ENCODE measurements around the gene MRTFA. TPM values are rescaled to one million over a fixed set of nuclear protein-coding genes. Genes with fewer than 3 reads are reported as not detected.
"Not testable (repeated sequence)": the region's sequence is repeated elsewhere in the genome, so short reads cannot be mapped to it uniquely, and the experiment has no call there.

The MRTFA gene
- polyA plus RNA-seq, 3 donors from 2014 or later, result 5.0 to 23.5 (median 7.3) TPM

DNA sequence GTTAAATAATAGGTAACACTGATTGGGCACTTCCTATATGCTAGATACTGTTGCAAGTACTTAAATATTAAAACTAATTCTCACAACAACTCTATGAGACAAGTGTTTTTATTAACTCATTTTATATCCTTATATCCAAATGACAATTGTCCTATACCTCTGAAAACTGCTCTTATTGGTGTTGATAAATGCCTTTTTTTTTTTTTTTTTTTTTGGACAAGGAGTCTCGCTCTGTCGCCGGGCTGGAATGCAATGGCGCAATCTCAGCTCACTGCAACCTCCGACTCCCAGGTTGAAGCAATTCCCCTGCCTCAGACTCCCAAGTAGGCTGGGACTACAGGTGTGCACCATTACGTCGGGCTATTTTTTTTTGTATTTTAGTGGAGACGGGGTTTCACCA lies 41.6 kb downstream of the MRTFA start:
- H3K4me3 Mint-ChIP-seq, result no peak overlapping the region
- DNase-seq, result no peak
- no peak overlapping the region for H3K27ac Mint-ChIP-seq
- H3K4me1 Mint-ChIP-seq, result peaks cover 37 to 65% of the 10 kb centered on the region in 2 donors
- H3K36me3 Mint-ChIP-seq, result no peaks in the 10 kb centered on the region
- no peaks in the 10 kb centered on the region for H3K9me3 Mint-ChIP-seq
- H3K27me3 Mint-ChIP-seq (ENCODE audit: low read depth in 3 of 3), result no peaks in the 10 kb centered on the region

GRCh38 chr22:40594346-40594745 lies 42.2 kb downstream of the MRTFA start:
- H3K36me3 Mint-ChIP-seq, result no peaks in the 10 kb centered on the region
- no peaks in the 10 kb centered on the region for H3K27me3 Mint-ChIP-seq (ENCODE audit: low read depth in 3 of 3)
- no peak overlapping the region for H3K4me3 Mint-ChIP-seq
- no peak for DNase-seq
- H3K4me1 Mint-ChIP-seq, result peaks cover 35 to 59% of the 10 kb centered on the region in 2 donors
- peak overlapping the region in 1 of 6 donors; percentile 1 for H3K27ac Mint-ChIP-seq
- H3K9me3 Mint-ChIP-seq, result no peaks in the 10 kb centered on the region

DNA sequence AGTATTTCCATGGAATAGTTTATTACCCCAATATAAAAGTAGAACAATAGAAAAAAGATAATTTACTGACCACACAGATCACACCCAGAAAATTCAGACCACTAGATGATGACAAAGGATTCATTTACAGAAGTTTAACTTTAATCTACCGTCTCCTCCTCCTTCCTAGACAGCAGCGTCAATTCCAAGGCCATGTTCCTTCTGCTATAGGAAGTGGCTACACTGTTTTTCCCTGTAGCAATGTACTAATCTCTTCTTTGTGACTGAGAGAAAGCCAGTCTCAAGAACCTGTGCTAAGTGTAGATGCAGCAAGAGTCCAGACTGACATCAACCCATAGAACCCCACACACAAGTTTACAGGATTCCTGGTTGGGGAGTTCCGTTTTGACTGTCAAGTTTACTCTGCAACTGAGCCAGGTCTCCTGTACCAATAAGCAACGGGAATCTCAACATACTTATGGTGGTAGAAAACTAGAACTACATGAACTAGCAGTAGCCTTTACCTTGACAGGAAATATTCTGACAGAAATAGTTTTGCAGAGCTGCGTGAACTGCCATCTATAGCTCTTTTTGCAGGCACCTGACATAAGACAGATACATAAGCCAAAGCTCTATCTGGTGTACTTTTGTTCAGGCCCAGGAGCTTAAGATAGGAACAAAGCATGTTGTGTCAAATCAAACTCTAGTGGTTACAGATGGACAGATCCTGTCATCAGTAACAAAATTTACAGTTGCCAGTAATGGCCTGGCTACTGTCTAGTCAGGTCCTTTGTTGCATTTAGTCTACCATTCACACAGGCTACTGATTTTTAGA lies 42.9 kb downstream of the MRTFA start:
- H3K9me3 Mint-ChIP-seq, result no peaks in the 10 kb centered on the region
- H3K27me3 Mint-ChIP-seq (ENCODE audit: low read depth in 3 of 3), result no peaks in the 10 kb centered on the region
- peaks cover 34 to 59% of the 10 kb centered on the region in 2 donors for H3K4me1 Mint-ChIP-seq
- H3K36me3 Mint-ChIP-seq, result no peaks in the 10 kb centered on the region
- H3K4me3 Mint-ChIP-seq, result no peak overlapping the region
- no peak for DNase-seq
- peak overlapping the region in 2 of 6 donors; percentile 14 to 43 for H3K27ac Mint-ChIP-seq

- H3K4me3 Mint-ChIP-seq, result no peak overlapping the region
- no peaks in the 10 kb centered on the region for H3K27me3 Mint-ChIP-seq (ENCODE audit: low read depth in 3 of 3)
- H3K9me3 Mint-ChIP-seq, result no peaks in the 10 kb centered on the region
- DNase-seq, result no peak
- peak overlapping the region in 1 of 6 donors; percentile 3 for H3K27ac Mint-ChIP-seq
- peaks cover 36 to 62% of the 10 kb centered on the region in 2 donors for H3K4me1 Mint-ChIP-seq
- no peaks in the 10 kb centered on the region for H3K36me3 Mint-ChIP-seq
Measured at GRCh38 chr22:40592352-40593113, 44.0 kb downstream of the MRTFA start.

- H3K9me3 Mint-ChIP-seq, result no peaks in the 10 kb centered on the region
- peaks cover 0 to 4% (median 3%) of the 10 kb centered on the region in 3 donors for H3K36me3 Mint-ChIP-seq
- no peak overlapping the region for H3K4me3 Mint-ChIP-seq
- H3K27me3 Mint-ChIP-seq (ENCODE audit: low read depth in 3 of 3), result no peaks in the 10 kb centered on the region
- no peak for DNase-seq
- H3K27ac Mint-ChIP-seq, result no peak overlapping the region
- peaks cover 23 to 58% of the 10 kb centered on the region in 2 donors for H3K4me1 Mint-ChIP-seq
Measured at GRCh38 chr22:40588726-40589125, 47.8 kb downstream of the MRTFA start.

DNA sequence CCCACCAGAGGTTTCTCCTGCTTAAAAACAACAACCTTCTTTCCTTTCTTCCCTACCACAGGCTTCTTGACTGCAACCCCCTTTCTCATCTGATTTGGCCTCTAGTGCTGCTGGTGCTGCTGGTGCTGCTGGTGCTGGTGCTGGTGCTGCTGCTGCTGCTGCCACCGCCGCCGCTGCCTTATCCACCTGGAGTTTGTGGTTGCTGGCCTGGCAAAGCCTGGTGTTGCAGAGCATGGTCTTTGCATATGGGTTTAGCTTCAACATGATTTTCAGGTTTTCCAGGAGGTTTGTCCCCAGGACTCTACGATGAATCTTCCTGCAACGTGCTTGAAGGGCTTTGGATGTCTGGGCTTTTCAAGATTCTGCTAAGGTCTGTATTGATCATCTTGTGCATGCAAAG lies 49.7 kb downstream of the MRTFA start:
- Mint-ChIP-seq H3K36me3 (peaks cover 0 to 4% (median 3%) of the 10 kb centered on the region in 3 donors), H3K27me3 (ENCODE audit: low read depth in 3 of 3) (no peaks in the 10 kb centered on the region), H3K4me1 (peaks cover 13 to 51% of the 10 kb centered on the region in 2 donors), H3K27ac (peak overlapping the region in 2 of 6 donors; percentile 21 to 45), H3K9me3 (no peaks in the 10 kb centered on the region), H3K4me3 (no peak overlapping the region)
- DNase-seq, result no peak

GRCh38 chr22:40585310-40585751 lies 51.2 kb downstream of the MRTFA start:
- Mint-ChIP-seq H3K36me3 (peaks cover 0 to 4% (median 3%) of the 10 kb centered on the region in 3 donors), H3K4me1 (peaks cover 8 to 48% of the 10 kb centered on the region in 2 donors), H3K27me3 (ENCODE audit: low read depth in 3 of 3) (no peaks in the 10 kb centered on the region), H3K27ac (peak overlapping the region in 1 of 6 donors; percentile 20), H3K4me3 (no peak overlapping the region), H3K9me3 (no peaks in the 10 kb centered on the region)
- DNase-seq, result no peak

GRCh38 chr22:40584766-40585165 lies 51.8 kb downstream of the MRTFA start:
- not testable (repeated sequence) for H3K36me3 Mint-ChIP-seq; DNase-seq; H3K27me3 Mint-ChIP-seq (ENCODE audit: low read depth in 3 of 3); H3K9me3 Mint-ChIP-seq; H3K4me3 Mint-ChIP-seq; H3K27ac Mint-ChIP-seq
- peaks cover 8 to 48% of the 10 kb centered on the region in 2 donors for H3K4me1 Mint-ChIP-seq

DNA sequence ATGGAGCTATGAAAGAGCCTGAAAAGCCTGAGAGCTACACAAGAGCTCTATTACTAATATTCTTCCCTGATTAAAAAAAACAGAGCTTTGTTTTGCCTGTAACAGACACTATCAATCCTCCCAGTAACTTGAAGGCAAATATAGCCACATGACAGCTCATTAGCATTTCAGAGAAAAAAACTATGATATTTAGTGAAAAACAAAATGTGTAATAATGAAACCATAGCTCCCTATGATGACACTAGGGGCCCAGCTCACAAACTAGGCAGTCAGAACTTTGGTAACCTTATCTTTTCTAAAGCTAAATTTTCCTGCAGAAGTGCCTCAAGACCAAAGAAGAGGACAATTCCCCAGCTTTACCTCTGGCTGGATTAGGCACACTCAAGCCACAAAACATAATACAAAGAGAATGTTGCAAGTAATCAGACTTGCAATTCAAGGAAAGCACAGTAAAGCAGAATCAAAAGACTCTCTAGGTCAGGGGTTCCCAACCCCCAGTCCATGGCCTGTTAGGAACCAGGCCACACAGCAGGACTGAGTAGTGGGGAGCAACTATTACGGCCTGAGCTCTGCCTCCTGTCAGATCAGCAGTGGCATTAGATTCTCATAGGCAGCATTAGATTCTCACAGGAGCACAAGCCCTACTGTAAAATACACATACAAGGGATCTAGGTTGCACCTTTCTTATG lies 53.3 kb downstream of the MRTFA start:
- Mint-ChIP-seq H3K27ac (peak overlapping the region in 1 of 6 donors; percentile 26), H3K4me1 (peaks cover 8 to 46% of the 10 kb centered on the region in 2 donors), H3K27me3 (ENCODE audit: low read depth in 3 of 3) (no peaks in the 10 kb centered on the region), H3K4me3 (no peak overlapping the region), H3K9me3 (no peaks in the 10 kb centered on the region), H3K36me3 (peaks cover 0 to 4% (median 3%) of the 10 kb centered on the region in 3 donors)
- no peak for DNase-seq

- Mint-ChIP-seq H3K36me3 (peaks cover 0 to 4% (median 3%) of the 10 kb centered on the region in 3 donors), H3K27ac (no peak overlapping the region)
Measured at GRCh38 chr22:40582063-40582462, 54.5 kb downstream of the MRTFA start.

GRCh38 chr22:40580631-40581030 lies 55.9 kb downstream of the MRTFA start:
- Mint-ChIP-seq H3K27me3 (ENCODE audit: low read depth in 3 of 3) (no peaks in the 10 kb centered on the region), H3K36me3 (peaks cover 0 to 4% (median 3%) of the 10 kb centered on the region in 3 donors), H3K27ac (no peak overlapping the region), H3K4me3 (no peak overlapping the region), H3K4me1 (peaks cover 8 to 28% of the 10 kb centered on the region in 2 donors), H3K9me3 (no peaks in the 10 kb centered on the region)
- no peak for DNase-seq

More at GRCh38 chr22:40582063-40582462, 54.5 kb downstream of the MRTFA start:
- no peaks in the 10 kb centered on the region for H3K9me3 Mint-ChIP-seq
- H3K4me3 Mint-ChIP-seq, result no peak overlapping the region
- no peak for DNase-seq
- no peaks in the 10 kb centered on the region for H3K27me3 Mint-ChIP-seq (ENCODE audit: low read depth in 3 of 3)
- H3K4me1 Mint-ChIP-seq, result peaks cover 13 to 42% of the 10 kb centered on the region in 2 donors

GRCh38 chr22:40578171-40578570 lies 58.3 kb downstream of the MRTFA start:
- DNase-seq, result no peak
- Mint-ChIP-seq H3K4me1 (peaks cover 8 to 19% of the 10 kb centered on the region in 2 donors), H3K27me3 (ENCODE audit: low read depth in 3 of 3) (no peaks in the 10 kb centered on the region), H3K27ac (no peak overlapping the region), H3K36me3 (no peaks in the 10 kb centered on the region), H3K9me3 (no peaks in the 10 kb centered on the region), H3K4me3 (no peak overlapping the region)

GRCh38 chr22:40572976-40573375 lies 63.5 kb downstream of the MRTFA start:
- Mint-ChIP-seq H3K27ac (peak overlapping the region in 1 of 6 donors; percentile 7), H3K4me1 (peaks cover 7 to 26% of the 10 kb centered on the region in 2 donors), H3K4me3 (no peak overlapping the region), H3K9me3 (no peaks in the 10 kb centered on the region), H3K36me3 (peaks cover 4 to 9% (median 4%) of the 10 kb centered on the region in 3 donors), H3K27me3 (ENCODE audit: low read depth in 3 of 3) (peaks cover 0 to 1% (median 0%) of the 10 kb centered on the region in 3 donors)
- no peak for DNase-seq
